ENCODE results near the gene ZNF398. TPM values are rescaled to one million over a fixed set of nuclear protein-coding genes. Genes with fewer than 3 reads are reported as not detected.

The ZNF398 gene
- total RNA-seq, 1 experiment from 2014 or later: 13.8 TPM

- no peak for TF ChIP-seq CTCF (IDR thresholded peaks at IDR 0.05; ENCODE audit: unreplicated experiment)
- CTCF ChIA-PET: interaction anchor here (0.5 to 3.7 kb wide), 32 partner anchors 7 to 1078 kb away, joined by 3 to 17 read pairs (median 4); partner anchors contain the start of genes ZNF282 and ZNF398
- Mint-ChIP-seq H3K4me3 (ENCODE audit: unreplicated experiment) (peak overlapping the region; percentile 97), H3K36me3 (ENCODE audit: insufficient read depth, unreplicated experiment) (peaks cover 31% of the 10 kb centered on the region), H3K27ac (ENCODE audit: low read depth, unreplicated experiment) (peak overlapping the region; percentile 99), H3K4me1 (ENCODE audit: insufficient read depth, unreplicated experiment) (peaks cover 18% of the 10 kb centered on the region), H3K9me3 (ENCODE audit: unreplicated experiment) (peaks cover 7% of the 10 kb centered on the region), H3K27me3 (ENCODE audit: insufficient read depth, unreplicated experiment) (no peaks in the 10 kb centered on the region)
- POLR2A ChIA-PET: interaction anchor here (0.7 to 4.7 kb wide), 16 partner anchors 9 to 823 kb away, joined by 3 to 61 read pairs (median 4); partner anchors contain the start of genes PDIA4, ZNF282 and ZNF398
- BruUV-seq (replicated peaks): no TSS peak
- intact Hi-C loops (cut with micrococcal nuclease): loop anchor here (1.0 to 2.0 kb wide), 4 partner anchors 21 to 370 kb away; partner anchors contain the start of genes ZNF282, ZNF398, ZNF746 and ZNF786
- DNase-seq (ENCODE audit: unreplicated experiment): peak; percentile 50
Observed at GRCh38 chr7:149126662-149127266, 20.5 kb upstream of the ZNF398 start.

- Mint-ChIP-seq H3K36me3 (ENCODE audit: insufficient read depth, unreplicated experiment) (peaks cover 58% of the 10 kb centered on the region), H3K4me3 (ENCODE audit: unreplicated experiment) (no peak overlapping the region), H3K27ac (ENCODE audit: low read depth, unreplicated experiment) (no peak overlapping the region), H3K27me3 (ENCODE audit: insufficient read depth, unreplicated experiment) (no peaks in the 10 kb centered on the region), H3K9me3 (ENCODE audit: unreplicated experiment) (peaks cover 7% of the 10 kb centered on the region), H3K4me1 (ENCODE audit: insufficient read depth, unreplicated experiment) (peaks cover 10% of the 10 kb centered on the region)
- no peak for DNase-seq (ENCODE audit: unreplicated experiment)
- TF ChIP-seq CTCF (IDR thresholded peaks at IDR 0.05; ENCODE audit: unreplicated experiment): no peak
- intact Hi-C loops (cut with micrococcal nuclease): no loop called here
- no TSS peak for BruUV-seq (replicated peaks)
- POLR2A ChIA-PET: no interaction called here
- CTCF ChIA-PET: no interaction called here
Observed at GRCh38 chr7:149130572-149131198, 16.6 kb upstream of the ZNF398 start.

GRCh38 chr7:149133028-149133710, 14.1 kb upstream of the ZNF398 start:
- CTCF ChIA-PET: interaction anchor here (0.6 to 6.0 kb wide), 3 partner anchors 8 to 128 kb away, joined by 3 to 33 read pairs (median 4); partner anchors contain the start of gene ZNF398
- Mint-ChIP-seq H3K36me3 (ENCODE audit: insufficient read depth, unreplicated experiment) (peaks cover 58% of the 10 kb centered on the region), H3K4me1 (ENCODE audit: insufficient read depth, unreplicated experiment) (peaks cover 2% of the 10 kb centered on the region), H3K27ac (ENCODE audit: low read depth, unreplicated experiment) (no peak overlapping the region), H3K4me3 (ENCODE audit: unreplicated experiment) (no peak overlapping the region), H3K9me3 (ENCODE audit: unreplicated experiment) (peaks cover 7% of the 10 kb centered on the region), H3K27me3 (ENCODE audit: insufficient read depth, unreplicated experiment) (no peaks in the 10 kb centered on the region)
- DNase-seq (ENCODE audit: unreplicated experiment): no peak
- TF ChIP-seq CTCF (IDR thresholded peaks at IDR 0.05; ENCODE audit: unreplicated experiment): no peak
- POLR2A ChIA-PET: interaction anchor here (0.8 to 1.0 kb wide), 2 partner anchors 15 to 62 kb away, joined by 4 read pairs; partner anchors contain the start of genes ZNF282 and ZNF398
- BruUV-seq (replicated peaks): no TSS peak
- intact Hi-C loops (cut with micrococcal nuclease): no loop called here

- POLR2A ChIA-PET: interaction anchor here (0.6 to 1.3 kb wide), 5 partner anchors 8 to 29 kb away, joined by 3 to 5 read pairs (median 3); partner anchors contain the start of genes ZNF398 and ZNF425
- intact Hi-C loops (cut with micrococcal nuclease): no loop called here
- no TSS peak for BruUV-seq (replicated peaks)
Observed at GRCh38 chr7:149136118-149136517, 11.1 kb upstream of the ZNF398 start.

More at GRCh38 chr7:149136118-149136517, 11.1 kb upstream of the ZNF398 start:
- peaks cover 36% of the 10 kb centered on the region for H3K36me3 Mint-ChIP-seq (ENCODE audit: insufficient read depth, unreplicated experiment)
- CTCF ChIA-PET: interaction anchor here (0.8 to 6.0 kb wide), 5 partner anchors 9 to 34 kb away, joined by 3 to 33 read pairs (median 3); partner anchors contain the start of gene ZNF398
- TF ChIP-seq CTCF (IDR thresholded peaks at IDR 0.05; ENCODE audit: unreplicated experiment): no peak
- no peaks in the 10 kb centered on the region for H3K9me3 Mint-ChIP-seq (ENCODE audit: unreplicated experiment)
- DNase-seq (ENCODE audit: unreplicated experiment): no peak
- H3K4me3 Mint-ChIP-seq (ENCODE audit: unreplicated experiment): no peak overlapping the region
- no peak overlapping the region for H3K27ac Mint-ChIP-seq (ENCODE audit: low read depth, unreplicated experiment)
- H3K27me3 Mint-ChIP-seq (ENCODE audit: insufficient read depth, unreplicated experiment): no peaks in the 10 kb centered on the region
- H3K4me1 Mint-ChIP-seq (ENCODE audit: insufficient read depth, unreplicated experiment): no peaks in the 10 kb centered on the region

Data from MCF 10A (cell line).